Measurements from ENCODE around the gene TFAP2E.
A peak's percentile ranks its signal among the peaks of the same experiment; 100 is the strongest.

GRCh38 chr1:35564037-35564883 is 8.9 kb upstream of the TFAP2E start:
- TF ChIP-seq, protein P1, sequence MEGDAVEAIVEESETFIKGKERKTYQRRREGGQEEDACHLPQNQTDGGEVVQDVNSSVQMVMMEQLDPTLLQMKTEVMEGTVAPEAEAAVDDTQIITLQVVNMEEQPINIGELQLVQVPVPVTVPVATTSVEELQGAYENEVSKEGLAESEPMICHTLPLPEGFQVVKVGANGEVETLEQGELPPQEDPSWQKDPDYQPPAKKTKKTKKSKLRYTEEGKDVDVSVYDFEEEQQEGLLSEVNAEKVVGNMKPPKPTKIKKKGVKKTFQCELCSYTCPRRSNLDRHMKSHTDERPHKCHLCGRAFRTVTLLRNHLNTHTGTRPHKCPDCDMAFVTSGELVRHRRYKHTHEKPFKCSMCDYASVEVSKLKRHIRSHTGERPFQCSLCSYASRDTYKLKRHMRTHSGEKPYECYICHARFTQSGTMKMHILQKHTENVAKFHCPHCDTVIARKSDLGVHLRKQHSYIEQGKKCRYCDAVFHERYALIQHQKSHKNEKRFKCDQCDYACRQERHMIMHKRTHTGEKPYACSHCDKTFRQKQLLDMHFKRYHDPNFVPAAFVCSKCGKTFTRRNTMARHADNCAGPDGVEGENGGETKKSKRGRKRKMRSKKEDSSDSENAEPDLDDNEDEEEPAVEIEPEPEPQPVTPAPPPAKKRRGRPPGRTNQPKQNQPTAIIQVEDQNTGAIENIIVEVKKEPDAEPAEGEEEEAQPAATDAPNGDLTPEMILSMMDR (IDR thresholded peaks at IDR 0.05), result peak; percentile 58 to 68 (median 64)
- no peak for TF ChIP-seq POLR2A (IDR thresholded peaks at IDR 0.05)

All from uterus (tissue), 2 donors.